GM12878 (cell line): ENCODE results near the gene WWTR1. TPM values are rescaled to one million over a fixed set of nuclear protein-coding genes. Genes with fewer than 3 reads are reported as not detected.

Experiments used
- BMI1 ChIP-seq: fragments of 450-650 bp; IDR thresholded peaks from 2 replicates; pipeline ENCODE4 v1.6.1; 2016; ENCODE audit warnings: mild to moderate bottlenecking, moderate library complexity, borderline replicate concordance
- CBX3 ChIP-seq: fragments of 200-600 bp; sonication (generic); IDR thresholded peaks from 2 replicates; pipeline ENCODE4 v1.6.1; 2016; ENCODE audit warnings: low read depth, borderline replicate concordance
- EGR1 ChIP-seq, 2 experiments: IDR thresholded peaks; 1 replicate in 1 of 2; 2 replicates in 1 of 2; pipeline ENCODE4 v1.6.1; 2011 to 2012; ENCODE audit warnings: low read depth in 2 of 2, low read length in 2 of 2, borderline replicate concordance in 1 of 2, mild to moderate bottlenecking in 1 of 2, moderate library complexity in 1 of 2
- GATAD2B ChIP-seq: fragments of 450-650 bp; conservative IDR thresholded peaks from 2 replicates; pipeline ENCODE4 v1.6.1; 2017; ENCODE audit warnings: low read depth, mild to moderate bottlenecking, moderate library complexity
- IKZF2 ChIP-seq, 2 experiments: fragments of 450-650 bp; IDR thresholded peaks; 2 replicates each; pipeline ENCODE4 v1.6.1; 2017; ENCODE audit warnings: mild to moderate bottlenecking in 2 of 2, moderate library complexity in 2 of 2
- MYC ChIP-seq: IDR thresholded peaks from 2 replicates; pipeline ENCODE4 v1.6.1; 2011; ENCODE audit warnings: mild to moderate bottlenecking, low read length, moderate library complexity, inconsistent platforms; ENCODE audit not compliant: insufficient read depth, insufficient replicate concordance, insufficient read length, severe bottlenecking
- RCOR1 ChIP-seq: conservative IDR thresholded peaks from 2 replicates; pipeline ENCODE4 v1.6.1; 2012; ENCODE audit warnings: low read depth, low read length, improper control_type of control experiment
- SUPT20H ChIP-seq: IDR thresholded peaks from 2 replicates; pipeline ENCODE4 v1.6.1; 2011; ENCODE audit warnings: low read depth, mild to moderate bottlenecking, low read length, moderate library complexity, borderline replicate concordance; ENCODE audit not compliant: control insufficient read depth
- SUZ12 ChIP-seq: fragments of 200-600 bp; sonication (generic); IDR thresholded peaks from one replicate; pipeline ENCODE4 v1.6.1; 2018; ENCODE audit warnings: antibody characterized with exemption, mild to moderate bottlenecking; ENCODE audit not compliant: unreplicated experiment
- ZNF24 ChIP-seq: fragments of 450-650 bp; IDR thresholded peaks from 2 replicates; pipeline ENCODE4 v1.6.1; 2017; ENCODE audit warnings: antibody characterized with exemption, mild to moderate bottlenecking
- polyA plus RNA-seq, 11 experiments: library from polyadenylated mRNA; depleted of rRNA in 4 of 11; unstranded in 6 of 11; stranded (reverse) in 5 of 11; fragments of >200 nt; fragmentation: Nextera tagmentation in 4 of 11; fragmentation: Illumina TruSeq in 1 of 11; extraction: Ambion mirVana in 4 of 11; extraction: Trizol in 1 of 11; gene quantifications; 1 replicate in 1 of 11; 2 replicates in 10 of 11; pipeline versions ENCODE4 v1.2.1 to v1.2.3, GENCODE V29; 2011 to 2016; ENCODE audit warnings: inconsistent platforms in 2 of 11, missing spikeins in 2 of 11, low read depth in 1 of 11
- total RNA-seq, 4 experiments: library from RNA; depleted of rRNA in 3 of 4; stranded (reverse); fragments of >200 nt in 3 of 4; fragmentation: Illumina TruSeq in 1 of 4; extraction: Trizol in 1 of 4; gene quantifications; 2 replicates each; pipeline versions ENCODE4 v1.2.1 to v1.2.3, GENCODE V29; 2013 to 2021
- TF ChIP-seq, protein P1 (sequence below), 3 experiments: IDR thresholded peaks in 2 of 3; conservative IDR thresholded peaks in 1 of 3; 2 replicates each; pipeline ENCODE4 v1.5.1; 2011; ENCODE audit warnings: low read depth in 3 of 3, low read length in 3 of 3, mild to moderate bottlenecking in 3 of 3, control low read depth in 2 of 3, moderate library complexity in 2 of 3, inconsistent platforms in 1 of 3, mixed read lengths in 1 of 3; ENCODE audit not compliant: control insufficient read depth in 2 of 3, insufficient read depth in 1 of 3; ENCODE audit errors: extremely low read depth in 1 of 3
- TF ChIP-seq, protein P2 (sequence below): IDR thresholded peaks from 2 replicates; pipeline ENCODE4 v1.6.1; 2011; ENCODE audit warnings: borderline replicate concordance, low read depth, mild to moderate bottlenecking, moderate library complexity, low read length; ENCODE audit not compliant: insufficient read depth, poor library complexity, severe bottlenecking

WWTR1 gene
- total and polyA plus RNA-seq, 10 of the 15 experiments (the other 5 are each of a cell fraction or from before 2014, with no cell fraction given) = 2.5 to 18.5 (median 5.8) TPM

DNA sequence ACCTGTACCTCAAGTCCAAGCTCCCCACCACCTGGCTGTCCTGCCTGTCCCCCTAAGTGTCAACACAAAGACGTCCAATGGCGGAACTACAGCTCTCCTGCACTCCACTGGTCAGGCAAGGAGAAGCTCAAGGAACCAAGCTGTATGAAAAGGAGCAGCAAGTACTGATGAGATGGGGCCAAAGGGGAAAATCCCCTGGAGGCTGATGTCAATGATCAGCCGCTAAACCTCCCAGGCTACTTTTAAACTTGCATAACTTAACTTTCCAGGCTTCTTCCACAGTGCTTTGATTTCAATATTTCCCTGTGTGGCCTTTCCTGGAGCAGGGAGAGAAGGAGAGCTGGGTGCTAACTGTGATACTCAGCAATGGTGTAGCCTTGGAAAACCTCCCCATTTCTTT, 148.3 kb downstream of the WWTR1 start (continued):
- TF ChIP-seq, protein P1, sequence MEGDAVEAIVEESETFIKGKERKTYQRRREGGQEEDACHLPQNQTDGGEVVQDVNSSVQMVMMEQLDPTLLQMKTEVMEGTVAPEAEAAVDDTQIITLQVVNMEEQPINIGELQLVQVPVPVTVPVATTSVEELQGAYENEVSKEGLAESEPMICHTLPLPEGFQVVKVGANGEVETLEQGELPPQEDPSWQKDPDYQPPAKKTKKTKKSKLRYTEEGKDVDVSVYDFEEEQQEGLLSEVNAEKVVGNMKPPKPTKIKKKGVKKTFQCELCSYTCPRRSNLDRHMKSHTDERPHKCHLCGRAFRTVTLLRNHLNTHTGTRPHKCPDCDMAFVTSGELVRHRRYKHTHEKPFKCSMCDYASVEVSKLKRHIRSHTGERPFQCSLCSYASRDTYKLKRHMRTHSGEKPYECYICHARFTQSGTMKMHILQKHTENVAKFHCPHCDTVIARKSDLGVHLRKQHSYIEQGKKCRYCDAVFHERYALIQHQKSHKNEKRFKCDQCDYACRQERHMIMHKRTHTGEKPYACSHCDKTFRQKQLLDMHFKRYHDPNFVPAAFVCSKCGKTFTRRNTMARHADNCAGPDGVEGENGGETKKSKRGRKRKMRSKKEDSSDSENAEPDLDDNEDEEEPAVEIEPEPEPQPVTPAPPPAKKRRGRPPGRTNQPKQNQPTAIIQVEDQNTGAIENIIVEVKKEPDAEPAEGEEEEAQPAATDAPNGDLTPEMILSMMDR (IDR thresholded peaks at IDR 0.05 in 2 of 3, conservative IDR thresholded peaks at IDR 0.05 in 1 of 3; ENCODE audit: control insufficient read depth in 2 of 3, extremely low read depth in 1 of 3, insufficient read depth in 1 of 3, low read depth in 3 of 3, low read length in 3 of 3) = no peak
- no peak for TF ChIP-seq CBX3
- TF ChIP-seq, protein P2, sequence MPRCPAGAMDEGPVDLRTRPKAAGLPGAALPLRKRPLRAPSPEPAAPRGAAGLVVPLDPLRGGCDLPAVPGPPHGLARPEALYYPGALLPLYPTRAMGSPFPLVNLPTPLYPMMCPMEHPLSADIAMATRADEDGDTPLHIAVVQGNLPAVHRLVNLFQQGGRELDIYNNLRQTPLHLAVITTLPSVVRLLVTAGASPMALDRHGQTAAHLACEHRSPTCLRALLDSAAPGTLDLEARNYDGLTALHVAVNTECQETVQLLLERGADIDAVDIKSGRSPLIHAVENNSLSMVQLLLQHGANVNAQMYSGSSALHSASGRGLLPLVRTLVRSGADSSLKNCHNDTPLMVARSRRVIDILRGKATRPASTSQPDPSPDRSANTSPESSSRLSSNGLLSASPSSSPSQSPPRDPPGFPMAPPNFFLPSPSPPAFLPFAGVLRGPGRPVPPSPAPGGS = no peak
- no peak for TF ChIP-seq IKZF2 (IDR thresholded peaks at IDR 0.05)
- TF ChIP-seq BMI1 = no peak
- TF ChIP-seq EGR1 (IDR thresholded peaks at IDR 0.05; ENCODE audit: borderline replicate concordance in 1 of 2, low read depth in 2 of 2, low read length in 2 of 2) = no peak
- no peak for TF ChIP-seq ZNF24
- no peak for TF ChIP-seq SUPT20H
- TF ChIP-seq MYC = no peak
- TF ChIP-seq GATAD2B = no peak
- no peak for TF ChIP-seq SUZ12
- no peak for TF ChIP-seq RCOR1
- TF ChIP-seq, all 136 proteins: peak for 0
